Measurements from ENCODE around the gene ZNF619.
A peak's percentile ranks its signal among the peaks of the same experiment; 100 is the strongest.

Gene ZNF619

DNA sequence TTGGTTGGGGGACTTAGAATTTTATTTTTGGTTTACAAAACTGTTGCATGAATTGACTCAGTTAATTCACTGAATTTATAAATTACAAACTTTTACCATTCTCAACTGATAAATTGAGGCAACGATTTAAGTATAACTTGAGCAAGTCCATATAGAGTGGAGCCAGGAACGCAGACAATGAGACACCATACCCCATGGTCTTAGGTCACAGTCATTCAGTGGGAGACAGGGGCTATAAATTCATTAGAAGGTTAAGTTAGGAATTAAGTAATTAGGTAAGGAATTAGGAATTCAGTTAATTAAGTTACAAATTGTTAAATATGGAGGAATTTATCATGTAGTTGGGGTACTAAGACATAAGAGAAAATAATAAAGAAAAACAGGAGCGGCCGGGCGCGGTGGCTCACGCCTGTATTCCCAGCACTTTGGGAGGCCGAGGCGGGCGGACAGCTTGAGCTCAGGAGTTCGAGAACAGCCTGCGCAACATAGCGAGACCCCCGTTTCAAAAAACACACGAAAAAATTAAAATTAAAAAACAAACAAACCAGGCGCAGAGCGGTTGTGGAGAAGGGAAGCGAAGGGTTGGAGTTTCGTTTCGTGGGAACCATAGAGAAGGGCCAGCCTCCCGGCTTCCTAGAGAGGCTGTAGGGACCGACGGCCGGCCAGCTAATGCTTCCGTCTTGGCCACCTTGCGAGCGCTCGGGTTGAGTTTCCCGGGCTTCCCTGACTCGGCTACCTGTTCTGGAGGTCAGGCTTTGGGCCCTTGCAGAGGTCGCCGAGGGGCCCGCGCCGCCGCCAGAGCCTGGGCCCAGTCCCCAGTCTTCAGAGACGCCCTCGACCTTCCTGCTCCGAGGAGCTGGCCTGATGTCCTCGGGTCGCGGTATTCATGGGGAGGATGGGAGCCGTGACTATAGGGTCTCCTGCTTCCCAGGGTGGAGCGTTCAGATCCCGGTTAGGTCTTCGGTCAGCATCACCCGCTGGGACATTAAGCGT is at the start of gene ZNF619:
Gene ZNF619 (plus strand): TSS at position 645 of the 993 bp plus-strand sequence. CDS start 858 bp downstream, outside the sequence.
- no peak for TF ChIP-seq JUND (IDR thresholded peaks at IDR 0.05; ENCODE audit: low read depth)
- in situ Hi-C loops (cut with HindIII; ENCODE audit: low pct_unique_long_range_greater_than_20kb, low sequenced_read_pairs): no loop called here
- peak; percentile 56 to 78 for DNase-seq (ENCODE audit: low read depth in 1 of 2, low spot score in 1 of 2)

DNA sequence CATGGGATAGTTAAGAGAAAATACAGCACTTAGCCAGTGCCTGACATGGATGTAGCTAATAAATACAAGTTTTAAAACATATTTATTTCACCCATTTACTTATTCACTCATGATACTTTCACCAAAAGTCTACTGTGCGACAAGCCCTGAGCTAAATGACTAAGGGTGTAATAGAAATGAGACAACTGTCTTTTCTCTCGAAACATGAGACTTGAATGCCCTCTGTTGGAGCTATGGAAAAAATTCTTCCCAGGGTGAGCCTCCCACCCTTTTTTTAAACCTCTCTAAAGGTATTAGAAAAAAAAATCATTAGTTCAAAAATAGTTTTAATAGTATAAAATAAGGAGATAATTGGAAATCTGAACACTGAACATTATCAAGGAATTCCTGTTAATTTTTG is 44.1 kb upstream of the ZNF619 start:
- TF ChIP-seq JUND (IDR thresholded peaks at IDR 0.05; ENCODE audit: low read depth): no peak
- in situ Hi-C loops (cut with HindIII; ENCODE audit: low pct_unique_long_range_greater_than_20kb, low sequenced_read_pairs): no loop called here
- peak in 1 of 2 experiments; percentile 52 for DNase-seq (ENCODE audit: low read depth in 1 of 2, low spot score in 1 of 2)

DNA sequence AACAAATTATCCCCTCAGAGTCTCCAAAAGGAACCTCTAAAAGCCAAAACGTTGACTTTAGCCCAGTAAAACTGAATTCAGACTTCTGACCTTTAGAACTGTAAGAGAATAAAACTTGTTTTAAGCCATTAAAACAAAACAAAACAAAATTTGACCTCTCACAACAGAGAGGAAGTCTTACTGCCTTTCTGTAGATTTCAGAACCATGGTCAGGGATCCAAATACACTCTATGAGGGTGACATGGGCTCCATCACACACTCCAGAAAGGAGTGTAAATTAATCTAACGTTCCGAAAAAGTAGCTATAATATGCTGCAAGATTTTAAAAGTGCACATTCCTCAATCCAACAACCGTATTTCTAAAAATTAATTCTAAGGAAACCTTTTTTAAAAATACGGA is 39.0 kb upstream of the ZNF619 start:
- peak in 1 of 2 experiments; percentile 41 for DNase-seq (ENCODE audit: low read depth in 1 of 2, low spot score in 1 of 2)
- in situ Hi-C loops (cut with HindIII; ENCODE audit: low pct_unique_long_range_greater_than_20kb, low sequenced_read_pairs): no loop called here
- TF ChIP-seq JUND (IDR thresholded peaks at IDR 0.05; ENCODE audit: low read depth): no peak

DNA sequence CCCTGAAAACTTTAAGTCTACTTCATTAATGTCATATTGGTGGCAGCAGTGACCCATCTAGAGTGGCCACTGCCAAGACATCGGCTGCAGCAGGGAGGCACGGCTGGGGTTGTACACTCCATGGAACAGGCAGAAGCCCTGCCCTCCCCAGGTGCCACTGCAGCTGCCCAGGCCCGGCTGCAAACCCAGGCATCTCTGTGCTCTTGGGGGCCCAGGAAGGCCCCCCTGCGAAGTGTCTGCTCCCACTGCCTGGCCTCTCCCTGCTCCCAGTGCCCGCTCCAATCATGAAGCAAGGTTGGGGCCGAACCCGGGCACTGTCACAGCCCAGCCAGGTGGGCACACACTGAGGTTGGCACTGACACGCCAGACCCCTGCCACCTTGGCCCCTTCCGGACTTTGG is 31.9 kb upstream of the ZNF619 start:
- no peak for DNase-seq (ENCODE audit: low read depth in 1 of 2, low spot score in 1 of 2)
- in situ Hi-C loops (cut with HindIII; ENCODE audit: low pct_unique_long_range_greater_than_20kb, low sequenced_read_pairs): no loop called here
- TF ChIP-seq JUND (IDR thresholded peaks at IDR 0.05; ENCODE audit: low read depth): no peak

DNA sequence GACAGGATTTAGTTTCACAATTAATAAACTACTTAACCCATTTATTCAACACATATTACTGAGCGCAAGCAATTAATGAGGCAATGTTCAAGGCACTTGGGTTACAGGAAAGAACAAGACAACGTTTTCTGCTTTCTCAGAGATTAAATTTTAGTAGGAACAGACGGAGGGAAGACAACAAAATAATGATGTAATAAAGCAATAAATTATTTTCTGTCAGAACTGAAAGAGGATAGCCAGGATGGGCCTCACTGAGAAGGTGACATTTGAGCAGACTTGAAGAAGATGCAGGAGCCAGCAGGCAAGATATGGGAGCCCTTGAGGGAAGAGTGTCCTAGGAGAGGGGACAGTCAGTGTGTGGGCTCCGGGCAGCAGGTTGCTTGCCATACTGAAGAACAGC is 31.0 kb upstream of the ZNF619 start:
- in situ Hi-C loops (cut with HindIII; ENCODE audit: low pct_unique_long_range_greater_than_20kb, low sequenced_read_pairs): no loop called here
- no peak for DNase-seq (ENCODE audit: low read depth in 1 of 2, low spot score in 1 of 2)
- TF ChIP-seq JUND (IDR thresholded peaks at IDR 0.05; ENCODE audit: low read depth): no peak

DNA sequence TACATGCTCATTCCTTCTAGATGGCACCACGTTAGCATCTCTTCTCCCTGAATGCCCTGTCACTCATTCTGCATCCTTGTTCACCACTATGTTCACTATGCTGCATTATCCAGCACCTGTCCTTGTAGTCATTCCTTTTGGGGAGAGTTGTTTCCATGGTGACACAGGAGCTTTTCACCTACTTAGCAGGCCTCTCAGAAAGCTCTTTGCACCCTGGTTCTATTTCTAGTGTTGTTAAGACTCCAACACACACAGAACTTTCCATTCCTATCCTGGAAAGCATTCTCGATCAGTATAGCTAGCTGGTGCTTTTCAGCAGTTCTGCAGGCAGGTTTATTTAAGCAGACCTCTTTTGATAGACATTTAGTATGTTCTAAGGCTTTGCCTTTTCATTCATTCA is 26.5 kb upstream of the ZNF619 start:
- TF ChIP-seq JUND (IDR thresholded peaks at IDR 0.05; ENCODE audit: low read depth): no peak
- in situ Hi-C loops (cut with HindIII; ENCODE audit: low pct_unique_long_range_greater_than_20kb, low sequenced_read_pairs): no loop called here
- DNase-seq (ENCODE audit: low read depth in 1 of 2, low spot score in 1 of 2): no peak

DNA sequence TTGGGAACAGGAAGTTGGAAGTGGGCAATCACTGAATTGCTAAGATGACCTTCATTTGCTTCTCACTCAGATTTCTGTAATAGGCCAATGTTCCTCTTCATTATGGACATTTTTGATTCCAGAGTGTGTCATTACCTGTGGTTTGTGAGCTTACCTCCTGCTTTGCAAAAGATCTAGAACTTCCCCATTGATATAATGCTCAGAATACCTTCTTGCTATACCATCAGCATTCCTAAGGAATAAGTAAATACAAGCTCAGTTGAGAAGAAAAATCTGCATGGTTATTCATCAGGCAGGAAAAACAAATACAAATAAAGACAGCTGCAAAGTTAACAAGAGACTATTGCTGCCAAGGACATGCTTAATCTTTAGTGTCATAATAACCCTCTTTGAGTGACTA is 25.4 kb upstream of the ZNF619 start:
- DNase-seq (ENCODE audit: low read depth in 1 of 2, low spot score in 1 of 2): peak in 1 of 2 experiments; percentile 21
- no peak for TF ChIP-seq JUND (IDR thresholded peaks at IDR 0.05; ENCODE audit: low read depth)
- in situ Hi-C loops (cut with HindIII; ENCODE audit: low pct_unique_long_range_greater_than_20kb, low sequenced_read_pairs): no loop called here

DNA sequence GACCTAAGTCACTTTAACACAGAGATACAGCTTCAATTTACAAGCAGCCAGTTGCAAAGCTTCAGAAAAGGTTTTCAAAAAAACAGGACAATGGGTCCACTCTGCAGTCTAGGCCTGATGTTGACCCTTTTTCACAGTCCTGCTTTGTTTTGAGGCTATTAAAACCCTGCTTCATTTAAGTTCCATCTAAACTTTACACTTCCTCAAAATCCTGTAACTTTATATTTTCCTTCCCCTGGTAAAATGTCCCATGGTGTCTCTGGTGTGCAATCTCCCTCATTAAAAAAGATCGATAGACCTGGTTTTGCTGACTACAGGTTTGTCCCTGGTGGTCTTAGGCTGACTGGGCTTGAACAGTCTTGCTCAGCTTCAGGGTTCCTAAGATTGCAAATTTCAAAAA is 24.9 kb upstream of the ZNF619 start:
- no peak for DNase-seq (ENCODE audit: low read depth in 1 of 2, low spot score in 1 of 2)
- in situ Hi-C loops (cut with HindIII; ENCODE audit: low pct_unique_long_range_greater_than_20kb, low sequenced_read_pairs): no loop called here
- no peak for TF ChIP-seq JUND (IDR thresholded peaks at IDR 0.05; ENCODE audit: low read depth)

DNA sequence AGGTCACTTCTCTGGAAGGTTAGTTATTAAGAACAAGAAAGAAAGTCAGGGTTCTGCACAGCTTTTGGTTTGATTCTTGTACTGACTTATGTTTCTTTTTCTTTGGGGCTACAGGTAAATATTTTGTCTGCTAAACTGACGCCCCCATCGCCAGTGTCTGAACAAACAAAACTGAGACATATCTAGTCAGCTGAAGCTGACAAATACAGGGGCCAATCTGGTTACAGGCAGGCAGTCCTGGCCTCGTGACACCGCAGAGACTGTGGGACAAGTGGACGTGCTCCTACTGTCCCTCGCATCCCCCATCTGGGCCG is 24.4 kb upstream of the ZNF619 start:
- DNase-seq (ENCODE audit: low read depth in 1 of 2, low spot score in 1 of 2): no peak
- TF ChIP-seq JUND (IDR thresholded peaks at IDR 0.05; ENCODE audit: low read depth): no peak
- in situ Hi-C loops (cut with HindIII; ENCODE audit: low pct_unique_long_range_greater_than_20kb, low sequenced_read_pairs): no loop called here

DNA sequence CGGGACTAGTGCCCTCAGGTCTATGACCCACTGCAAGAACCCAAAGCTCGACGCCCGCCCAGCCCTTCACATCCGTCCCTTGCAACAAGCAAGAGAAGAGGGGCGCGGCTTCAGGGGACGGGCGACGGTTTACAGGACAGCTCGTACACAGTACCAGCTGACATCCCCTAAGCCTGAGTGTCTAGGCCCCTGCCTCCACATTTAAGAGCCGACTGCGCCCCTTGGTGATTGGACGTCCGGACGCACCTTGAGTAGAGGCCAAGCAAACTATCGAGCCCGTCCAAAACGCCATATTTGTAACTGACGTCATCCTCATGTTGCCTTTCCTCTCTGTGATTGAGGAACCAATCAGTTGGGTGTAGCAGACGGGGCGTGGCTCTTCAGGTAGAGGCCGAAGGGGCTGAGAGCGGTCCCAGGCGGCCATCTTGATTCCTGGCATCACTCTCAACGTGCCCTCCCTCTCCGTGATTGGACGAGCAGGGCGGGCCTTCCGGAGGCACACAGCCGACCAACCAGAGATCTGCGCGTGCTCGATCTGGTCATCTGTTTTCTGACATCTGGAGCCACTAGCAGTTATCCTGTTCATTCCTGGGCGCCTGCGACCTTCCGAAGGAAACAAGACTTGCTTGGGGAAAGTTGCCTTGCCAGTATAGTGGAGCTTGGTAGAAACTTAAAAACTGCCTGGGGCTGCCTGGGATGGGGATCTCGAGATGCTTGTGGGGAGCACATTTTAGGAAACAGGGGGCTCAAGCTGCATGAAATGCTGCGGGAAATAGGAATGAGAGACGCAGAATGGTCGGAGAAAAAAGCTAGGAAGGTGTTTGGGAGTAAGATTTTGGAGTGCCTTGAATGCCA is 23.8 kb upstream of the ZNF619 start:
- in situ Hi-C loops (cut with HindIII; ENCODE audit: low pct_unique_long_range_greater_than_20kb, low sequenced_read_pairs): no loop called here
- peak; percentile 93 to 99 for DNase-seq (ENCODE audit: low read depth in 1 of 2, low spot score in 1 of 2)
- peak; percentile 41; the same call in 1 of the 2 replicates for TF ChIP-seq JUND (IDR thresholded peaks at IDR 0.05; ENCODE audit: low read depth)

DNA sequence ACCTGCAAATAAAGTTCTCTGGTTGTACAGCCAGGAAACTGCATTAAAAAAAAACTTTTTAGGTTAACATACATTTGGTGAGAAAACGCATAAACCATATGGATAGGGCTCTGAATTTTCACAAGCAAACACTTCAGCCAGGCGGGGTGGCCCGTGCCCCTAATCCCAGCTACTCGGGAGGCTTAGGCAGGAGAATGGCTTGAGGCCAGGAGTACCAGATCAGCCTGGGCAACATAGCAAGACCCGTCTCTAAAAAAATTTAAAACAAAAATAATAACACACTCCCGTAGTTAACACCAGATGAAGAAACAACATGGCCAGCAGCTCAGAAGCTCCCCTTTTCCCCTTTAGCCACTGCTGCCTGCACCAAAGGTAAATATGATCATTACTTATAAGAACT is 23.0 kb upstream of the ZNF619 start:
- no peak for TF ChIP-seq JUND (IDR thresholded peaks at IDR 0.05; ENCODE audit: low read depth)
- in situ Hi-C loops (cut with HindIII; ENCODE audit: low pct_unique_long_range_greater_than_20kb, low sequenced_read_pairs): no loop called here
- DNase-seq (ENCODE audit: low read depth in 1 of 2, low spot score in 1 of 2): no peak

DNA sequence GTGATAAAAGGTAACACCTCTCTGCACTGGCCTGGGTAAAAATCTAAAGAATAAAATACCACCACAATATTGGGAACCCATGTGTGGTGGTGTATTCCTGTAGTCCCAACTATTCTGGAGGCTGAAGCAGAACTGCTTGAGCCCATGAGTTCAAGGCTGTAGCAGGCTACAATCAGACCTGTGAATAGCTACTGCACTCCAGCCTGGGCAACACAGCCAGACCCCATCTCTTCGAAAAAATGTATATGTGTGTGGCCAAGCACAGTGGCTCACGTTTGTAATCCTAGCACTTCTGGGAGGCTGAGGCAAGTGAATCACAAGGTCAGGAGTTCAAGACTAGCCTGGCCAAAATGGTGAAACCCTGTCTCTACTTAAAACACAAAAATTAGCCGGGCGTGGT is 21.6 kb upstream of the ZNF619 start:
- TF ChIP-seq JUND (IDR thresholded peaks at IDR 0.05; ENCODE audit: low read depth): no peak
- in situ Hi-C loops (cut with HindIII; ENCODE audit: low pct_unique_long_range_greater_than_20kb, low sequenced_read_pairs): no loop called here
- no peak for DNase-seq (ENCODE audit: low read depth in 1 of 2, low spot score in 1 of 2)
